Measurements from ENCODE around the gene NCOA3.

The NCOA3 gene

GRCh38 chr20:47583551-47583950 is 81.9 kb downstream of the NCOA3 start:
- Histone ChIP-seq H3K36me3 (ENCODE audit: insufficient read depth) (no peaks in the 10 kb centered on the region), H2AFZ (ENCODE audit: low read depth) (no peak overlapping the region), H3K4me2 (no peak overlapping the region), H3K27ac (no peak overlapping the region), H3K27me3 (ENCODE audit: insufficient read depth, low read depth) (no peaks in the 10 kb centered on the region), H3K9ac (no peak overlapping the region), H4K20me1 (ENCODE audit: insufficient read depth) (no peaks in the 10 kb centered on the region; the same call in 1 of the 2 replicates), H3K4me3 (IDR thresholded peaks at IDR 0.05; ENCODE audit: insufficient read depth, low read depth, low read length) (no peak overlapping the region), H3K4me1 (ENCODE audit: low read depth, poor library complexity, severe bottlenecking) (peaks cover 10% of the 10 kb centered on the region), H3K79me2 (ENCODE audit: insufficient read depth, low read depth) (peaks cover 25% of the 10 kb centered on the region; the same call in 1 of the 2 replicates)
- no peak for TF ChIP-seq CTCF (conservative IDR thresholded peaks at IDR 0.05; ENCODE audit: low read depth, low read length)

GRCh38 chr20:47585087-47585747 is 83.5 kb downstream of the NCOA3 start:
- Histone ChIP-seq H3K27ac (no peak overlapping the region), H3K4me2 (no peak overlapping the region), H3K4me3 (IDR thresholded peaks at IDR 0.05; ENCODE audit: insufficient read depth, low read depth, low read length) (no peak overlapping the region), H3K27me3 (ENCODE audit: insufficient read depth, low read depth) (no peaks in the 10 kb centered on the region), H3K36me3 (ENCODE audit: insufficient read depth) (no peaks in the 10 kb centered on the region), H3K79me2 (ENCODE audit: insufficient read depth, low read depth) (peaks cover 21% of the 10 kb centered on the region; the same call in 1 of the 2 replicates), H3K9ac (no peak overlapping the region), H2AFZ (ENCODE audit: low read depth) (no peak overlapping the region), H3K4me1 (ENCODE audit: low read depth, poor library complexity, severe bottlenecking) (peaks cover 10% of the 10 kb centered on the region), H4K20me1 (ENCODE audit: insufficient read depth) (no peaks in the 10 kb centered on the region; the same call in 1 of the 2 replicates)
- TF ChIP-seq CTCF (conservative IDR thresholded peaks at IDR 0.05; ENCODE audit: low read depth, low read length) = no peak

- Histone ChIP-seq H3K27me3 (ENCODE audit: insufficient read depth, low read depth) (no peaks in the 10 kb centered on the region), H3K4me1 (ENCODE audit: low read depth, poor library complexity, severe bottlenecking) (peaks cover 10% of the 10 kb centered on the region), H3K4me2 (no peak overlapping the region), H3K9ac (no peak overlapping the region), H3K79me2 (ENCODE audit: insufficient read depth, low read depth) (peaks cover 8% of the 10 kb centered on the region; the same call in 1 of the 2 replicates), H2AFZ (ENCODE audit: low read depth) (no peak overlapping the region), H3K36me3 (ENCODE audit: insufficient read depth) (no peaks in the 10 kb centered on the region), H3K4me3 (IDR thresholded peaks at IDR 0.05; ENCODE audit: insufficient read depth, low read depth, low read length) (no peak overlapping the region), H3K27ac (no peak overlapping the region), H4K20me1 (ENCODE audit: insufficient read depth) (no peaks in the 10 kb centered on the region)
- TF ChIP-seq CTCF (conservative IDR thresholded peaks at IDR 0.05; ENCODE audit: low read depth, low read length) = no peak
Observed at GRCh38 chr20:47586649-47587294, 85.1 kb downstream of the NCOA3 start.

GRCh38 chr20:47588158-47588557 is 86.5 kb downstream of the NCOA3 start:
- Histone ChIP-seq H3K27me3 (ENCODE audit: insufficient read depth, low read depth) (no peaks in the 10 kb centered on the region), H3K4me3 (IDR thresholded peaks at IDR 0.05; ENCODE audit: insufficient read depth, low read depth, low read length) (no peak overlapping the region), H2AFZ (ENCODE audit: low read depth) (no peak overlapping the region), H3K9ac (no peak overlapping the region), H3K36me3 (ENCODE audit: insufficient read depth) (no peaks in the 10 kb centered on the region), H3K27ac (no peak overlapping the region), H3K4me1 (ENCODE audit: low read depth, poor library complexity, severe bottlenecking) (peaks cover 19% of the 10 kb centered on the region), H3K4me2 (no peak overlapping the region), H3K79me2 (ENCODE audit: insufficient read depth, low read depth) (no peaks in the 10 kb centered on the region), H4K20me1 (ENCODE audit: insufficient read depth) (no peaks in the 10 kb centered on the region)
- no peak for TF ChIP-seq CTCF (conservative IDR thresholded peaks at IDR 0.05; ENCODE audit: low read depth, low read length)
